Peyer's patch (tissue), 4 donors: ENCODE measurements around the gene RBP3.

Experiments
- CTCF ChIP-seq, 6 experiments: fragments of 450-650 bp in 4 of 6; fragments of 200-600 bp in 2 of 6; sonication (generic) in 1 of 6; IDR thresholded peaks; one replicate each; pipeline ENCODE4 v1.5.1; 2017 to 2019; ENCODE audit warnings: antibody characterized with exemption in 6 of 6, mild to moderate bottlenecking in 3 of 6, moderate library complexity in 1 of 6
- POLR2A ChIP-seq, 2 donors: fragments of 450-650 bp; IDR thresholded peaks; one replicate each; pipeline ENCODE4 v1.5.1; 2017; ENCODE audit warnings: antibody characterized with exemption in 2 of 2, mild to moderate bottlenecking in 2 of 2, moderate library complexity in 2 of 2

- no peak for TF ChIP-seq CTCF (IDR thresholded peaks at IDR 0.05)
- TF ChIP-seq POLR2A (IDR thresholded peaks at IDR 0.05), result no peak
These were observed 1.8 kb downstream of the RBP3 start for GRCh38 chr10:47349941-47350371.
